HG03439 (cell line): ENCODE results near the gene WNT6.

ENCODE experiments used
- ATAC-seq: cut with Tn5 transposase; IDR thresholded peaks from one replicate; pipeline ENCODE4 v1.9.1; 2021; ENCODE audit warnings: mild to moderate bottlenecking, moderate library complexity; ENCODE audit not compliant: unreplicated experiment

The WNT6 gene

DNA sequence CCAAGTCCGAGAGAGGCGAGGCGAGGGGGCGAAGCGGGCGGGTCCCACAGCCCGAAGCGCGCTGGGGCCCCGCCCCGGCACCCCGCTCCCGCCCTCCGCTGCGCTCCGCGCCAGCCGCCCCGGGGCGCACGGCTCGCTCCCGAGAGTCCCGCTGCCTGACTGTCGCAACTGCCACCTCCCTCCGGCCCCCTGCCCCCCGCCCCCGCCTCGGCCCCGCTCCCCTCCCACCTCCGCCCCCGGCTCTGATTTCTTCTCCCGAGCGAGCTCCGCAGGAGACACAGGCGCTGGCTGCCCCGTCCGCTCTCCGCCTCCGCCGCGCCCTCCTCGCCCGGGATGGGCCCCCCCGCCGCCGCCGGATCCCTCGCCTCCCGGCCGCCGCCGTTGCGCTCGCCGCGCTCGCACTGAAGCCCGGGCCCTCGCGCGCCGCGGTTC is at the start of gene WNT6:
TSS of gene WNT6 (plus strand) at position 250 of the 432 bp plus-strand sequence. CDS start 233 bp downstream, outside the sequence.
- no peak for ATAC-seq

DNA sequence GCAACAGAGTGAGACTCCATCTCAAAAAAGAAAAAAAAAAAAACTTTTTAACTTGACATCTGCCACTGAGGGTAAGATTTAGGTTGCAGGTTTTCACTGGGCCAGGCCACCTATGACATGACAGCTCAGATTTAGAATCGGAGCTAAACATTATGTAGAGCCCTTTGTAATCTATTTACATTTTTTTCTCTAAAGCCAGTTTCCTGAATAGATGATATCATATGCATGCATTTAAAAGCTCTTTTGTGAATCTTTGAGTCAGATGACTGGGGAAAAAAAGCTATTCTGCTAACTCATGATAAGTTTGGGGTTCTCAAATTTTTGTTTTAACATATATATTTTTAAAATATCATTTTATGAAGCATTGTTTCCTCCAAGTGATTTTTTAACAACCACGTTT is 49.3 kb upstream of the WNT6 start:
- no peak for ATAC-seq

DNA sequence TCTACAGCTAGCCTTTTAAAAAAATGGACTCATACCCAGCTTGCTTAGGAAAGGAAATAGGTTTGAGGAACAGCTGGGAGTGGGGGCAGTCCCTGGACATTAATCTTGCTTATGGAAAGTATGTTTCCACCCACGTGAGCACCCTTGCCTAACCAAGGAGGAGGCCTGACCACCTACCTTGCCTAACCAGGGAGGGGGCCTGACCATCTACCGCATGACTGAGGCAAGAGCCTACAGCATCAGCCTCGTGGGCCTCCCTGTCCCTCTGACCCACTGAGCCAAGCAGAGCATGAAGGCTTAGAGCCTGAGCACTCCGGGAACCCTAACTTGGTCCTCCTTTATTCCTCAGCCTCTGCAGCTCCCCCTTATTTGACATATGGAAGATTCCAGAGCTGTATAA is 48.2 kb upstream of the WNT6 start:
- ATAC-seq: no peak

DNA sequence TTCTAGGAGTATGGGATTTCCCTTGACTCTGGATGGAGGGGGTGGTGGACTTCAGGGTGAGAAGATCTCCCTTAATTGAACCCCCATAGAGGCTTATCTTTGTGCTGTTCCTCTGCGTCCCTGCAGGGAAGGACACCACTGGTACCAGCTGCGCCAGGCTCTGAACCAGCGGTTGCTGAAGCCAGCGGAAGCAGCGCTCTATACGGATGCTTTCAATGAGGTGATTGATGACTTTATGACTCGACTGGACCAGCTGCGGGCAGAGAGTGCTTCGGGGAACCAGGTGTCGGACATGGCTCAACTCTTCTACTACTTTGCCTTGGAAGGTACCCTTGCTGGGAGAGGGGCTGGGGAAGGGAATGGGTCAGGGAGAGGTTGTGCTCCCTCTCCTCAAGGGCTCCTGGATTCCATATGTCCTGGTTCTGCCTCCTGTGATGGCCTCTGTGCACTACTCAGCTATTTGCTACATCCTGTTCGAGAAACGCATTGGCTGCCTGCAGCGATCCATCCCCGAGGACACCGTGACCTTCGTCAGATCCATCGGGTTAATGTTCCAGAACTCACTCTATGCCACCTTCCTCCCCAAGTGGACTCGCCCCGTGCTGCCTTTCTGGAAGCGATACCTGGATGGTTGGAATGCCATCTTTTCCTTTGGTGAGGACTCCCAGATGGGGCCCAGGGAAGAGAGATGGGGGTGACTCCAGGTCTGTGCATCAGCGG is 47.3 kb upstream of the WNT6 start:
- ATAC-seq: no peak

DNA sequence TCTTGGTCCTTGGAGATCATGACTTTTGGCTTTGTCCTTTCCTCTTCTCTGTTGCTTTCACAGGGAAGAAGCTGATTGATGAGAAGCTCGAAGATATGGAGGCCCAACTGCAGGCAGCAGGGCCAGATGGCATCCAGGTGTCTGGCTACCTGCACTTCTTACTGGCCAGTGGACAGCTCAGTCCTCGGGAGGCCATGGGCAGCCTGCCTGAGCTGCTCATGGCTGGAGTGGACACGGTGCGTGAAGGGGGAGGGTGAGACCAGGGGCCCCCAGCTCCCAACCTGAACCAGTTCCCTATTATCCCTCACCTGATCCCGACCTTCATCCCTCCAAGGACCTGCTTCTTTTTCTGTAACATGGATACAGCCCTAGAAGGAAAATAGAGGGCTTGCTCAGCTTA is 46.7 kb upstream of the WNT6 start:
- no peak for ATAC-seq

DNA sequence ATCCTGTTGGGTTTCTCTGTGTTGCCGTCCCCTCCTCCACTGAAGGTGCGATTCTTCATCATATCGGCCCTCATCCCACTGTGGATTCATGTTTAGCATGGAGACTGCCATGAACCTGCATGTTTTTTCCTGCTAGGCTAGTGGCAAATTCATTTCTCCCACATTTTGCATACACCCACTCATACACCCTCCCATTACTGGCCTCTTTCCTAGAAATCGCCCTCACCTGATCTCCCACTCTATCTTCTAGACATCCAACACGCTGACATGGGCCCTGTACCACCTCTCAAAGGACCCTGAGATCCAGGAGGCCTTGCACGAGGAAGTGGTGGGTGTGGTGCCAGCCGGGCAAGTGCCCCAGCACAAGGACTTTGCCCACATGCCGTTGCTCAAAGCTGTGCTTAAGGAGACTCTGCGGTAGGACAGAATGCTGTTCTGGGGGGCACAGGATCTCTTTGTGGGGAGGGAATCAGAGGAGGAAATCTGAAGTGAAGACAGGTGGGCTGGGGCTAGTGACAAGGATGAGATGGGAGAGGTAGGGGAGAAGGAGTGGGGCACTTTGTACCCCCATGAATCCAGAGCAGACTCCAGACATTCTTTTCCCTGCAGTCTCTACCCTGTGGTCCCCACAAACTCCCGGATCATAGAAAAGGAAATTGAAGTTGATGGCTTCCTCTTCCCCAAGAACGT is 45.7 kb upstream of the WNT6 start:
- ATAC-seq: no peak

DNA sequence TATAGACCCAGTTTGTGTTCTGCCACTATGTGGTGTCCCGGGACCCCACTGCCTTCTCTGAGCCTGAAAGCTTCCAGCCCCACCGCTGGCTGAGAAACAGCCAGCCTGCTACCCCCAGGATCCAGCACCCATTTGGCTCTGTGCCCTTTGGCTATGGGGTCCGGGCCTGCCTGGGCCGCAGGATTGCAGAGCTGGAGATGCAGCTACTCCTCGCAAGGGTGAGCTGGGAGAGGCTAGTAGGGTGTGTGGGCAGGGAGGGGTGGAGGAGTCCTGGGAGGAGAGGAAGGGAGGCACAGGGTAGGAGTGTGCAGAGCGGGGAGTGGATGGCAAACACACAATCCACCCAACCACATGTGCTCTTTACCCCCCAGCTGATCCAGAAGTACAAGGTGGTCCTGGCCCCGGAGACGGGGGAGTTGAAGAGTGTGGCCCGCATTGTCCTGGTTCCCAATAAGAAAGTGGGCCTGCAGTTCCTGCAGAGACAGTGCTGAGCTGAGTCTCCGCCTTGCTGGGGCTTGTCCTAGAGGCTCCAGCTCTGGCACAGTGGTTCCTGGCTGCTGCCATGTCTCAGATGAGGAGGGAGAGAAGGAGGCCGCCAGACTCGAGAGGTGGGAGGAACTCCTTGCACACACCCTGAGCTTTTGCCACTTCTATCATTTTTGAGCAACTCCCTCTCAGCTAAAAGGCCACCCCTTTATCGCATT is 44.9 kb upstream of the WNT6 start:
- no peak for ATAC-seq

DNA sequence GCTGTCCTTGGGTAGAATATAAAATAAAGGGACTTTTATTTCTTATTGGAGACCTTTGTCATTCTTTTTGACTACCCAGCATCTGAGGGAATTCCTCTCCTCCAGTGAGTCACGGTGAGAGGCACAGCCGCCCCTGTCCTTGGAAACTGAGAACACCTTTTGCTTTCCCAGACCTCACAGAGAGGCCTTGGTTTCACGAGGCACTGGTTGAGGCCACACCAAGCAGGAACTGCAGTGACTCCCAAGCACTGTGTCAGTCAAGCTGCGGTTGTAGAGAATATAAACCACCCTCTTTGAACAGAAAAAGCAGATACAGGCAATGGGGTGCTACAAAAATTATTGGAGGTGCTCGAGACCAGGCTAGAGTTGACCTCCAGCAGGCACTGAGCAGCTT is 44.4 kb upstream of the WNT6 start:
- ATAC-seq: no peak

GRCh38 chr2:218815649-218816048 is 44.0 kb upstream of the WNT6 start:
- no peak for ATAC-seq

DNA sequence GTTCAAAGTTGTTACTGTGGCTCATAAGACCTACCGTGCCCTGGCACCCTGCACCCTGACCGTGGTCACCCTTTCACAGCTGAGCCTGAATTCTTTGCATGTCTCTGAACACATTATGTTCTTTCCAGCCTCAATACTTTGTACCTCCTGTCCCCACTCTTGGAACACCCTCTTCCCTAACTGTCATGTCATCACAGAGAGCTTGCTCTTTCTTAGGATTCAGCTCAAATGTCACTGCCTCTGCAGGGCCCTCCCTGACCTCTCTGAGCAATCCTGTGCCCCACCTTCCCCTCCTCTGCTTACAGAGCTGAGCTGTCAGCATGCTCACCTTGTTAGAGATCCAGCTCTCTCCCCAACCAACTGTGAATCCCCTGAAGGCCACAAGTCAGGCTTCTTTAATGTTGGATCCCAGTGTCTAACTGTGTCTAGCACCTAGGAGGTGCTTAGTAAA is 43.0 kb upstream of the WNT6 start:
- ATAC-seq: no peak

- ATAC-seq: no peak
These were observed 40.5 kb upstream of the WNT6 start for GRCh38 chr2:218819093-218819492.

DNA sequence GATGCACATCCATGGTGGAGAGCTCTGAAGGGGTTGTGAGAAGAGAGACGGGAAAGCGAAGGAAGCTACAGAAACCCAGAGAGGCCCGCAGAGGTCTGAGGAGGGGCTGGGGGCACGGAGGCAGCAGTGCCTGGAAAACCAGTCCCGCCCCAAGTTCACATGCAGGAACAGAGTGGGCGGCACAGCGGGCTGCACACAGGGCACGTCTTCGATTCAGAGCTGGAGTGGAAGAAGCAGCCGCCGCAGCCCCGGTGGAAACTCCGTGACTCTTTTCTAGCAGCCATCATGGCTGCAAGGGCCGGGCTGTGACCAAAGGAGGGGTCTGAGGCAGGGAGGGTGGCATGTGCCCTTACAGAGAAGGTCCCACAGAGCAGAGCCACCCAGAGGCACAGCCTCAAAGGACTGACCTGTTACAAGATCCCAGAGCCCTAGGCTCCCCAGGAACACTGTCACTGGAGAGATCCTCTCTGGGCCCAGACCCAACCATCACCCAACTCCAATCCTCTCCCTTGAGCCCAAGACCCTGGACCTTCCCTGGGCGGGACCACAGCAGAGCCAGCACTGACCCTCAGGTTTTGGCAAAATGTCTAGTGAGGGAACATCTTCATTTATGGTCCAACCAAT is 38.7 kb upstream of the WNT6 start:
- ATAC-seq: no peak

- no peak for ATAC-seq
These were observed 37.9 kb upstream of the WNT6 start for GRCh38 chr2:218821605-218822211.

DNA sequence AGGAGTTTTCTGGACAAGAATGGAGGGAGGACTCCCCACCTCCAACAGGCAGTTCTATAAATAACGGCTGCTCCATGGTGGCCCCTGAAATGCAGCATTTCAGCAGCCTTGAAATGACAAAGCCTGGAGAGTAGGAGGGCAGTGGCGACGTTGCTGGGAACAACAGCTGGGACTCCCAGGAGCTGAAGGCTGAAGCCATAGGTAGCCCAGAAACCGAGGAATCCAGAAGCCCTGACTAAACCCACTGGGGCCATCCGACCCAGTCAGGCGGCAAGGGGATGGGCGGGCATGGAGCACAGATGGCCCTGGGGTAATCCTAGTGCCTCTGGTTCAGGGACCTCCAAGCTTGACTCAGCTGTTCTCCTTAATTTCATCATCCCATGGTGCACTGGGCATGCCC is 37.0 kb upstream of the WNT6 start:
- ATAC-seq: no peak

DNA sequence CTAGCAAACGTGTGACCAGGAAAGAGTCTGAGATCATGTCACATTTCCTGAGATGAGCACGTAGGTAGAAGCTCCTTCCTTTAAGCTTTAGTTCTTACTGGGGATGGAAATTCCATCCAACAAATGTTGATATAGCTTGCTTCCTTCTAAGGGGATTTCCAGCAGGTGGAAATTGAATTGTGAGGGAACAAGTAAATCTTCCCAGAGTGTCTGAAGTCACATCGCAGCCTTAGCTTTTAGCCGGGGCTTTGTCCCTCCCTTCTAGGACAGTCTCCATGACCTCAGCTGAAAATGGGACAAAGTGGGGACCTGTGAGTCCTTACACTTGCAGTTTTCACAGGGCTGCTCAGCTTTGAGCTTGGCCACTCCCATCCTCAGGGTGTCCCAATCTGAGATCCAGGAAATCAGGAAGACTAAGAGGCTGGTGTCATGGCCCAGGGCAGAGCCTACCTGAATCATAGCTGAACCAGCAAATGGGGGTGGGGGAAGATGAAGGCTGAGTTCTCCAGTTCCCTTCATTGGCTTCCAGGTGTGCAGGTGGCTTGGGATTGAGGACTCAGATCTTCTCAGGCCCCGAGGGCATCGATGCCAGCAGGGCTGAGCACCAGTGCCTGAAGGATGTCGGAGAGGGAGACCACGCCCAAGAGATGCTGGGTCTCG is 36.3 kb upstream of the WNT6 start:
- no peak for ATAC-seq

DNA sequence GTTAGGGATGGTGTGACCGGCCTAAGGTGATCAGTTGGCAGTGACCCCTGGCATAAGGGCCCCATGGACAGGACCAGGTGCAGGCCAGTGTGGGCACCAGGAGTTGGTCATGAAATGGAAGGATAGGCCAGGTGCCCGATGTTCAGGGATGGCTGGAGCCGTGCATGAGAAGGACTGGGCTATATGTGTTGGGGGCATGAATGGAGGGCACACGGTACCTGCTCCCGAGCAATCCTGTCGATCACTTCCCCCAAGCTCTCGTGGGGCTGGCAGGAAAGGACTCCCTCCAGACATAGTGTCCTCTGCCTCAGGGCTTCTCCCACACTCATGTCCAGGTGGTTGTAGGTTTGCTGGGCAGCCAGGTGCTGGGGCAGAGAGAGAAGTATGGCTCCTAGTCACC is 35.6 kb upstream of the WNT6 start:
- no peak for ATAC-seq

GRCh38 chr2:218826791-218827190 is 32.8 kb upstream of the WNT6 start:
- no peak for ATAC-seq

DNA sequence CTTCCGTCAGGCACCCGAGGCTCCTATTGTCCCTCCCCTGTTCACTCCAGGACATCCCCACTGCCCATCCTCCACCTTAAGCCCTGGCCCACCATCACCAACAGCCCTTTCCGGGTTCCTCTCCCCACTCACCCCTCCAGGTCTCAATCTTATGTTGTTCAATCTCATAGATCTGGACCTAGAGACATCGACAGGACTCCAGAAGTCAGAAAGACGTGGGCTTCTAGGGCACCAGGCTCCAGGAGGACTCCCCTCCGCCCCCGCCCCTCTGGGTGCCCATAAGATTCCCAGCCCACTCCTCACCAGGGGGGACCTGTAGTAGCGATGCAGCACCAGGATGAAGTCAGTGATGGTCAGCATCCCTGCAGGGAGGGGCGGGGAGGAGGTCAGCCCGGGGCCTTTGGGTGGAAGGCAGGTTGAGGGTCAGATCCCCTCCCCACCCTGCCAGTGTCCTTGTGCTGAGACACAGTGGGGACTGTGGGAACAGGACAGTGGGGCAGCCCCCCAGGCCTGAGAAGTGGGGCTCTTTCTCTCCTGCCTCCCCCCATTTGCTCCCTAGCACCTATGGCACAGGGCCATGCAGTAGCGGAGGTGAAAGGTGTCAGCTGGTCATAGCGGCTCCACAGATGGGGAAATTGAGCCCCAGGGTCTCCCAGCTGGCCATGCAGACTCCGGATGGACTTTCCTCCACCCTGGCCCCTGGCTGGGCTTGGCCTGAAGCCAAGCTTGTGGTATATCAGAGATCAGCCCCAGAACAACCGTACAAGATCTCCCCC is 31.7 kb upstream of the WNT6 start:
- ATAC-seq: no peak

DNA sequence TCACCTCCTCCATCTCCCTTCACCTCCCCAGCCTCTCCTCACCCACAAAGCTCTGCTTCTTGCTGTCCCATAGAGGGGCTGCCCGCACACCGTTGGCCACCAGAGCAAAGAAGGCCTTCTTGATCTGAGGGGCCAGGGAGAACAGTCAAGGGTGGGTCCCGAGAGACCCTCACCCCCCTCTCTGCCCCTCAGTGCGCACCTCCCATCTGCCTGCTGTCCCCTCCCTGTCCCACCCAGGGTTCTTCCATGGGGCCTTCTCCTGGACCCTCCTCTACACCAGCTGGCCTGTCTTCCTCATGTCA is 31.2 kb upstream of the WNT6 start:
- no peak for ATAC-seq

DNA sequence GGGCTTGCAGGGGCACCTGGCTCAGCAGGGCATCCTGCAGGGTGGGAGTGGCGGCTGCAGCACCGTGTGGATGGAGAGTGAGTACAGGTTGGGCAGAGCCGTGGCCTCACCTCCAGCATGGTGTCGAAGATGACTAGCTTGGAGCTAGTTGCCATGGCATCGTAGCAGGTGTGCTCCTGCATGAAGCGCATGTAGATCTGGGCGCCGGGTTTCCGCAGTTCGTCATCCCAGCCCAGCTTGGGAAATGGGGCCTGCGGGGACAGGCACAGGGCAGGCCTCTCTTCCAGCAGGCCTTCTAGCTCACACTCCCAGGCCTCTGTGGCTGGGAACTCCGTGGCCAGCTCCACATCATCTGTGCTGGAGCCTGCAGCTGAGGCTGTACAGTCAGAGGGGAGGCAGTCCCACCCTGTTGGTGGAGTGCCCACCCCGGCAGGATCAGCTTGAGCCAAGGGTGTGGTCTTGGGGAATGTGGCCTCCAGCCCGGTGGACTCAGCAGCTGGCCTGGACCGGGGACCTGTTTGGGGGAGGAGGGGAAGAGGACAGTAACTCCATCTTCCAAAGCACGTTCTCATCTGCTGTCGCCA is 29.6 kb upstream of the WNT6 start:
- no peak for ATAC-seq
